CD4-positive, alpha-beta T cell (primary cell): ENCODE data around the gene BCL7B. TPM values are rescaled to one million over a fixed set of nuclear protein-coding genes. Genes with fewer than 3 reads are reported as not detected.
"Not testable (repeated sequence)": the region's sequence is repeated elsewhere in the genome, so short reads cannot be mapped to it uniquely, and the experiment has no call there.

Experiments
- ATAC-seq: fragments of 200-7000 bp; cut with Tn5 transposase; one replicate; pipeline ENCODE4 v1.10.0; 2022; ENCODE audit warnings: mild to moderate bottlenecking; ENCODE audit not compliant: poor library complexity
- CTCF ChIA-PET: fragments of 350-600 bp; sonication (Branson Sonifier 250); formaldehyde crosslinking; loops from one replicate; lab custom pipeline; 2021; ENCODE audit warnings: antibody characterized with exemption, inconsistent platforms; lab: Charles Lee
- POLR2A ChIA-PET: fragments of 350-600 bp; sonication (Branson Sonifier 250); formaldehyde crosslinking; loops from one replicate; lab custom pipeline; 2021; ENCODE audit warnings: antibody characterized with exemption, inconsistent platforms; lab: Charles Lee
- DNase-seq, 14 experiments: peaks; one replicate each; pipeline ENCODE4 v3.0.0-alpha.2; 2013 to 2020; ENCODE audit warnings: mixed read lengths in 2 of 14
- H3K27ac ChIP-seq, 2 donors: one replicate each; pipeline versions ENCODE4 v1.5.1 to v1.7.0; 2013; ENCODE audit warnings: low read length in 2 of 2, low read depth in 1 of 2, mild to moderate bottlenecking in 1 of 2
- H3K27me3 ChIP-seq, 2 experiments: 1 replicate in 1 of 2; 2 replicates in 1 of 2; pipeline versions ENCODE4 v1.6.1 to v1.7.0; 2013; ENCODE audit warnings: low read length in 2 of 2, control low read depth in 1 of 2, mild to moderate bottlenecking in 1 of 2, moderate library complexity in 1 of 2; ENCODE audit not compliant: insufficient read depth in 2 of 2, control insufficient read depth in 1 of 2
- H3K36me3 ChIP-seq: one replicate; pipeline ENCODE4 v1.6.1; 2013; ENCODE audit warnings: low read length, control low read depth; ENCODE audit not compliant: insufficient read depth
- H3K4me1 ChIP-seq: one replicate; pipeline ENCODE4 v1.6.1; 2013; ENCODE audit warnings: low read length, control low read depth; ENCODE audit not compliant: insufficient read depth
- H3K4me3 ChIP-seq: one replicate; pipeline ENCODE4 v1.5.1; 2013; ENCODE audit warnings: mild to moderate bottlenecking, low read length, moderate library complexity
- H3K9me3 ChIP-seq, 2 experiments: 1 replicate in 1 of 2; 2 replicates in 1 of 2; pipeline versions ENCODE4 v1.6.1 to v1.7.0; 2013; ENCODE audit warnings: low read length in 2 of 2, mild to moderate bottlenecking in 2 of 2, control low read depth in 1 of 2, moderate library complexity in 1 of 2; ENCODE audit not compliant: control insufficient read depth in 1 of 2, insufficient read depth in 1 of 2
- H3K27ac Mint-ChIP-seq: one replicate; pipeline ENCODE4 v1.8.0; 2020; ENCODE audit warnings: mixed read lengths
- H3K27me3 Mint-ChIP-seq: one replicate; pipeline ENCODE4 v1.8.0; 2021; ENCODE audit warnings: mixed read lengths
- H3K36me3 Mint-ChIP-seq: one replicate; pipeline ENCODE4 v1.8.0; 2021; ENCODE audit warnings: low read depth, mixed read lengths
- H3K4me1 Mint-ChIP-seq: one replicate; pipeline ENCODE4 v1.8.0; 2021; ENCODE audit warnings: low read depth, mixed read lengths
- H3K4me3 Mint-ChIP-seq: one replicate; pipeline ENCODE4 v1.8.0; 2020; ENCODE audit warnings: mild to moderate bottlenecking, mixed read lengths
- H3K9me3 Mint-ChIP-seq: one replicate; pipeline ENCODE4 v1.8.0; 2020; ENCODE audit warnings: mixed read lengths
- intact Hi-C, 2 experiments: fragments of 100-400 bp; cut with DNase I in 1 of 2; cut with micrococcal nuclease in 1 of 2; formaldehyde crosslinking; loops; one replicate each; pipeline versions ENCODE4 v1.15.1 to v1.9.0; 2023 to 2025; cut with DNase I, micrococcal nuclease
- total RNA-seq, 174 experiments: library from RNA in 2 of 174; stranded (reverse) in 2 of 174; gene quantifications; one replicate each; pipeline ENCODE4 v1.2.3 and lab custom pipeline; 2021 to 2026
- TF ChIP-seq, protein P1 (sequence below): fragments of 200-600 bp; IDR thresholded peaks from one replicate; pipeline ENCODE4 v1.8.0; 2022; ENCODE audit warnings: antibody characterized with exemption, mild to moderate bottlenecking

Gene BCL7B
- total RNA-seq, 2 experiments from 2014 or later = 102 TPM

- POLR2A ChIA-PET = no interaction called here
- DNase-seq = no peak
These were observed 15.8 kb downstream of the BCL7B start for GRCh38 chr7:73541722-73542121.

DNA sequence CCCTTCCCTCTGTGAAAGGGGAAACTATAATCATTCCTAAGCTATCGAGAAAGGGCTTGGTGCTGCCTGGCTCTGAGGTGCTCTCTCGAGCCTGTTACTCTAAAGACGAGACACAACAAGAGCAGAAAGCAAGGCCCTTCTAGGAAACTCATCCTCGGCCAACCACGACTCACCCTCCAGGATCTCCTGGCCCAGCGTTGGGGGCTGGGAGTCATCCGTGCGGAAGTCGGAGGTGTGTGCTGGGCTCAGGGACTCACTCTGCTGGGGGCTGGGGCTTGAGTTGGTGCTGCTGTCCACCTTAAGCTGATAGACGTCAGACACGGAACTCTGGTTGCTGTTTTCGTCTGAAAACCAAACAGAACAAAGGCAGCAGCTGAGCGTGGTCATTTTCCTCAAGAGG lies 17.8 kb downstream of the BCL7B start:
- ChIA-PET POLR2A (interaction anchor here (1.4 kb wide), 2 partner anchors 17 to 18 kb away, joined by 4 to 5 read pairs; partner anchors contain the start of genes BAZ1B and BCL7B), CTCF (no interaction called here)
- H3K27ac Mint-ChIP-seq = no peak overlapping the region
- no peaks in the 10 kb centered on the region for H3K9me3 Mint-ChIP-seq
- peaks cover 85% of the 10 kb centered on the region for H3K36me3 Mint-ChIP-seq
- DNase-seq = no peak
- no peaks in the 10 kb centered on the region for H3K9me3 ChIP-seq
- H3K4me1 Mint-ChIP-seq = peaks cover 5% of the 10 kb centered on the region
- no peak overlapping the region for H3K4me3 Mint-ChIP-seq
- H3K27ac ChIP-seq = no peak overlapping the region
- peaks cover 75% of the 10 kb centered on the region for H3K36me3 ChIP-seq
- TF ChIP-seq, protein P1, sequence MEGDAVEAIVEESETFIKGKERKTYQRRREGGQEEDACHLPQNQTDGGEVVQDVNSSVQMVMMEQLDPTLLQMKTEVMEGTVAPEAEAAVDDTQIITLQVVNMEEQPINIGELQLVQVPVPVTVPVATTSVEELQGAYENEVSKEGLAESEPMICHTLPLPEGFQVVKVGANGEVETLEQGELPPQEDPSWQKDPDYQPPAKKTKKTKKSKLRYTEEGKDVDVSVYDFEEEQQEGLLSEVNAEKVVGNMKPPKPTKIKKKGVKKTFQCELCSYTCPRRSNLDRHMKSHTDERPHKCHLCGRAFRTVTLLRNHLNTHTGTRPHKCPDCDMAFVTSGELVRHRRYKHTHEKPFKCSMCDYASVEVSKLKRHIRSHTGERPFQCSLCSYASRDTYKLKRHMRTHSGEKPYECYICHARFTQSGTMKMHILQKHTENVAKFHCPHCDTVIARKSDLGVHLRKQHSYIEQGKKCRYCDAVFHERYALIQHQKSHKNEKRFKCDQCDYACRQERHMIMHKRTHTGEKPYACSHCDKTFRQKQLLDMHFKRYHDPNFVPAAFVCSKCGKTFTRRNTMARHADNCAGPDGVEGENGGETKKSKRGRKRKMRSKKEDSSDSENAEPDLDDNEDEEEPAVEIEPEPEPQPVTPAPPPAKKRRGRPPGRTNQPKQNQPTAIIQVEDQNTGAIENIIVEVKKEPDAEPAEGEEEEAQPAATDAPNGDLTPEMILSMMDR = no peak
- intact Hi-C loops = no loop called here
- no peak for ATAC-seq
- H3K27me3 ChIP-seq = no peaks in the 10 kb centered on the region
- no peaks in the 10 kb centered on the region for H3K27me3 Mint-ChIP-seq
- H3K4me1 ChIP-seq = no peaks in the 10 kb centered on the region
- no peak overlapping the region for H3K4me3 ChIP-seq

More at GRCh38 chr7:73541722-73542121, 15.8 kb downstream of the BCL7B start:
- ATAC-seq = no peak
- CTCF ChIA-PET = no interaction called here
- peaks cover 87% of the 10 kb centered on the region for H3K36me3 Mint-ChIP-seq
- H3K4me3 Mint-ChIP-seq = no peak overlapping the region
- no peak overlapping the region for H3K27ac Mint-ChIP-seq
- Histone ChIP-seq H3K36me3 (peaks cover 71% of the 10 kb centered on the region), H3K9me3 (no peaks in the 10 kb centered on the region), H3K27ac (no peak overlapping the region), H3K4me3 (no peak overlapping the region), H3K4me1 (no peaks in the 10 kb centered on the region), H3K27me3 (no peaks in the 10 kb centered on the region)
- TF ChIP-seq, protein P1 = no peak
- H3K4me1 Mint-ChIP-seq = peaks cover 13% of the 10 kb centered on the region
- no peaks in the 10 kb centered on the region for H3K27me3 Mint-ChIP-seq
- intact Hi-C loops = no loop called here
- H3K9me3 Mint-ChIP-seq = no peaks in the 10 kb centered on the region

- H3K27me3 Mint-ChIP-seq, H3K4me3 Mint-ChIP-seq, intact Hi-C loops, H3K27ac ChIP-seq, H3K4me3 ChIP-seq, H3K27ac Mint-ChIP-seq, H3K9me3 ChIP-seq, H3K4me1 ChIP-seq, CTCF ChIA-PET, ATAC-seq, H3K4me1 Mint-ChIP-seq, H3K27me3 ChIP-seq, DNase-seq, H3K9me3 Mint-ChIP-seq: not testable (repeated sequence)
- H3K36me3 ChIP-seq = peaks cover 68% of the 10 kb centered on the region
- H3K36me3 Mint-ChIP-seq = peaks cover 78% of the 10 kb centered on the region
- POLR2A ChIA-PET = interaction anchor here (1.1 to 1.4 kb wide), 3 partner anchors 16 to 18 kb away, joined by 4 to 5 read pairs (median 5); partner anchors contain the start of genes BAZ1B and BCL7B
These were observed 19.0 kb downstream of the BCL7B start for GRCh38 chr7:73538510-73538909.

GRCh38 chr7:73537051-73537450 lies 20.4 kb downstream of the BCL7B start:
- no peak overlapping the region for H3K27ac Mint-ChIP-seq
- POLR2A ChIA-PET = interaction anchor here (2.3 kb wide), 1 partner anchor 15 kb away, joined by 7 read pairs; the partner anchor contains the start of gene BAZ1B

More at GRCh38 chr7:73537051-73537450, 20.4 kb downstream of the BCL7B start:
- ATAC-seq (no peak), DNase-seq (no peak)
- H3K4me1 Mint-ChIP-seq = no peaks in the 10 kb centered on the region
- no peaks in the 10 kb centered on the region for H3K9me3 Mint-ChIP-seq
- CTCF ChIA-PET = no interaction called here
- peaks cover 63% of the 10 kb centered on the region for H3K36me3 Mint-ChIP-seq
- intact Hi-C loops = no loop called here
- H3K4me3 ChIP-seq = no peak overlapping the region
- no peak overlapping the region for H3K4me3 Mint-ChIP-seq
- no peaks in the 10 kb centered on the region for H3K9me3 ChIP-seq
- no peaks in the 10 kb centered on the region for H3K4me1 ChIP-seq
- peaks cover 53% of the 10 kb centered on the region for H3K36me3 ChIP-seq
- no peaks in the 10 kb centered on the region for H3K27me3 Mint-ChIP-seq
- TF ChIP-seq, protein P1 = no peak
- H3K27ac ChIP-seq = no peak overlapping the region
- H3K27me3 ChIP-seq = no peaks in the 10 kb centered on the region
